Endometrial microvascular endothelial cells (primary cell): Measurements from ENCODE around the gene TAF13. TPM values are rescaled to one million over a fixed set of nuclear protein-coding genes. Genes with fewer than 3 reads are reported as not detected.

Source experiments
- total RNA-seq: library from RNA; depleted of rRNA; stranded (reverse); fragments of >200 nt; gene quantifications from one replicate; pipeline ENCODE4 v1.2.3, GENCODE V29; 2015; ENCODE audit errors: inconsistent ontology term

The TAF13 gene
- total RNA-seq, 1 donor from 2014 or later = 44.9 TPM

Other genes starting within 250 kb of the TAF13 start
- gene AKNAD1, start 218.9 kb downstream of the TAF13 start, total RNA-seq = not detected
- gene GPSM2, start 199.0 kb downstream of the TAF13 start, total RNA-seq = 26.6 TPM
- 50.6 TPM for gene CLCC1, start 112.5 kb downstream of the TAF13 start, total RNA-seq
- 16.1 TPM for gene WDR47, start 33.9 kb downstream of the TAF13 start, total RNA-seq
- gene TMEM167B, start 14.8 kb upstream of the TAF13 start, total RNA-seq = 15.9 TPM
- gene ELAPOR1, start 38.1 kb upstream of the TAF13 start, total RNA-seq = 0.84 TPM
- gene SARS1, start 137.9 kb upstream of the TAF13 start, total RNA-seq = 263 TPM
- gene CELSR2, start 173.5 kb upstream of the TAF13 start, total RNA-seq = 0.37 TPM
- gene PSRC1, start 207.1 kb upstream of the TAF13 start, total RNA-seq = 23.8 TPM
- gene MYBPHL, start 231.0 kb upstream of the TAF13 start, total RNA-seq = not detected